ENCODE results near the gene INTS6.

GRCh38 chr13:51499841-51500240 lies 47.0 kb upstream of the INTS6 start:
- TF ChIP-seq CTCF (IDR thresholded peaks at IDR 0.05; ENCODE audit: insufficient read depth, low read length) (no peak), POLR2AphosphoS5 (IDR thresholded peaks at IDR 0.05; ENCODE audit: low read depth) (no peak), GABPA (IDR thresholded peaks at IDR 0.05; ENCODE audit: low read depth) (no peak), REST (IDR thresholded peaks at IDR 0.05; ENCODE audit: insufficient replicate concordance, low read depth) (no peak), SPI1 (IDR thresholded peaks at IDR 0.05; ENCODE audit: borderline replicate concordance, low read depth) (no peak)
